GM21825 (cell line): ENCODE measurements around the gene AGGF1.
A peak's percentile ranks its signal among the peaks of the same experiment; 100 is the strongest.
"Not testable (repeated sequence)": the region's sequence is repeated elsewhere in the genome, so short reads cannot be mapped to it uniquely, and the experiment has no call there.

Source experiments
- ATAC-seq: cut with Tn5 transposase; IDR thresholded peaks from one replicate; pipeline ENCODE4 v1.9.1; 2021; ENCODE audit warnings: mild to moderate bottlenecking, moderate library complexity; ENCODE audit not compliant: unreplicated experiment

The AGGF1 gene

GRCh38 chr5:77022511-77023417 lies 7.4 kb upstream of the AGGF1 start:
- no peak for ATAC-seq

- ATAC-seq, result no peak
Measured at GRCh38 chr5:77024490-77024889, 5.7 kb upstream of the AGGF1 start.

- ATAC-seq, result no peak
Measured at GRCh38 chr5:77028631-77029375, 1.4 kb upstream of the AGGF1 start.

GRCh38 chr5:77029376-77029885 lies 773 bp upstream of the AGGF1 start:
- ATAC-seq, result no peak

- ATAC-seq, result no peak
Measured at GRCh38 chr5:77031891-77032290, 1.7 kb downstream of the AGGF1 start.

- no peak for ATAC-seq
Measured at GRCh38 chr5:77032635-77033034, 2.4 kb downstream of the AGGF1 start.

GRCh38 chr5:77033338-77033737 lies 3.1 kb downstream of the AGGF1 start:
- no peak for ATAC-seq

- no peak for ATAC-seq
Measured at GRCh38 chr5:77035950-77036349, 5.7 kb downstream of the AGGF1 start.

- ATAC-seq, result no peak
Measured at GRCh38 chr5:77046416-77047073, 16.3 kb downstream of the AGGF1 start.

- no peak for ATAC-seq
Measured at GRCh38 chr5:77064040-77064439, 33.8 kb downstream of the AGGF1 start.

- ATAC-seq, result no peak
Measured at GRCh38 chr5:77065256-77065655, 35.1 kb downstream of the AGGF1 start.

- peak; percentile 40 for ATAC-seq
Measured at GRCh38 chr5:77066184-77066583, 36.0 kb downstream of the AGGF1 start.

GRCh38 chr5:77066823-77067442 lies 36.7 kb downstream of the AGGF1 start:
- peak; percentile 63 for ATAC-seq

- no peak for ATAC-seq
Measured at GRCh38 chr5:77073667-77074066, 43.5 kb downstream of the AGGF1 start.

- ATAC-seq, result no peak
Measured at GRCh38 chr5:77074745-77075144, 44.5 kb downstream of the AGGF1 start.

- peak; percentile 87 for ATAC-seq
Measured at GRCh38 chr5:77076961-77077828, 47.0 kb downstream of the AGGF1 start.

GRCh38 chr5:77077829-77078176 lies 47.6 kb downstream of the AGGF1 start:
- ATAC-seq, result no peak

GRCh38 chr5:77080479-77080878 lies 50.3 kb downstream of the AGGF1 start:
- ATAC-seq, result not testable (repeated sequence)

GRCh38 chr5:77080905-77081304 lies 50.7 kb downstream of the AGGF1 start:
- ATAC-seq, result no peak

GRCh38 chr5:77082280-77082679 lies 52.1 kb downstream of the AGGF1 start:
- ATAC-seq, result no peak
